DND-41 (cell line): ENCODE results near the gene NAA80.

Experiments
- CTCF ChIP-seq: IDR thresholded peaks from 2 replicates; pipeline ENCODE4 v1.5.1; 2012; ENCODE audit warnings: borderline replicate concordance, low read length, moderate library complexity, mild to moderate bottlenecking; ENCODE audit not compliant: poor library complexity, severe bottlenecking; ENCODE audit errors: extremely low read depth
- EZH2 ChIP-seq: IDR thresholded peaks from 3 replicates; pipeline ENCODE4 v1.6.1; 2012; ENCODE audit warnings: borderline replicate concordance, low read depth, mild to moderate bottlenecking, moderate library complexity, low read length, inconsistent platforms; ENCODE audit not compliant: severe bottlenecking

- TF ChIP-seq CTCF (no peak), EZH2 (no peak)
Measured at GRCh38 chr3:50325113-50325480, 25.9 kb upstream of the NAA80 start.
